Hepatocyte (in vitro differentiated cells): ENCODE measurements around the gene OLA1. TPM values are rescaled to one million over a fixed set of nuclear protein-coding genes. Genes with fewer than 3 reads are reported as not detected.

Experiments used
- DNase-seq: peaks from one replicate; pipeline ENCODE4 v3.0.0-alpha.2; 2016; ENCODE audit warnings: low spot score
- H2AFZ ChIP-seq: fragments of 200-600 bp; sonication (generic); 2 replicates; pipeline ENCODE4 v1.6.0; 2016; ENCODE audit warnings: antibody characterized with exemption, mild to moderate bottlenecking
- H3K27ac ChIP-seq: fragments of 200-600 bp; sonication (generic); 2 replicates; pipeline ENCODE4 v1.5.1; 2016; ENCODE audit warnings: mild to moderate bottlenecking
- H3K27me3 ChIP-seq: fragments of 200-600 bp; sonication (generic); 2 replicates; pipeline ENCODE4 v1.6.1; 2016
- H3K36me3 ChIP-seq: fragments of 200-600 bp; sonication (generic); replicated peaks from 2 replicates; pipeline ENCODE4 v1.5.1; 2016; ENCODE audit warnings: low read depth; ENCODE audit not compliant: insufficient read depth
- H3K4me1 ChIP-seq: fragments of 200-600 bp; sonication (generic); 2 replicates; pipeline ENCODE4 v1.5.1; 2016; ENCODE audit warnings: mild to moderate bottlenecking, moderate library complexity; ENCODE audit not compliant: insufficient read depth
- H3K4me2 ChIP-seq: fragments of 200-600 bp; sonication (generic); 2 replicates; pipeline ENCODE4 v1.6.0; 2016
- H3K4me3 ChIP-seq: fragments of 200-600 bp; sonication (generic); 2 replicates; pipeline ENCODE4 v1.5.1; 2016; ENCODE audit warnings: mild to moderate bottlenecking
- H3K79me2 ChIP-seq: fragments of 200-600 bp; sonication (generic); 2 replicates; pipeline ENCODE4 v1.6.0; 2017; ENCODE audit warnings: mild to moderate bottlenecking
- H3K9me2 ChIP-seq: fragments of 200-600 bp; sonication (generic); replicated peaks from 2 replicates; pipeline ENCODE4 v1.6.0; 2017; ENCODE audit warnings: mild to moderate bottlenecking; ENCODE audit not compliant: insufficient read depth
- H3K9me3 ChIP-seq: fragments of 200-600 bp; sonication (generic); 2 replicates; pipeline ENCODE4 v1.5.1; 2016; ENCODE audit warnings: low read depth, mild to moderate bottlenecking
- H4K20me1 ChIP-seq: fragments of 200-600 bp; sonication (generic); 2 replicates; pipeline ENCODE4 v1.6.0; 2016; ENCODE audit warnings: mild to moderate bottlenecking; ENCODE audit not compliant: insufficient read depth, poor library complexity, severe bottlenecking
- EZH2 ChIP-seq: fragments of 200-600 bp; sonication (generic); IDR thresholded peaks from 2 replicates; pipeline ENCODE4 v1.6.1; 2016; ENCODE audit warnings: antibody characterized with exemption, mild to moderate bottlenecking, borderline replicate concordance
- EZH2phosphoT487 ChIP-seq: fragments of 200-600 bp; sonication (generic); IDR thresholded peaks from one replicate; pipeline ENCODE4 v1.6.1; 2018; ENCODE audit warnings: antibody characterized with exemption, mild to moderate bottlenecking, low read depth, moderate library complexity; ENCODE audit not compliant: unreplicated experiment, severe bottlenecking
- WGBS: methylation state at CpG from one replicate; pipeline ENCODE4 v1.1.6; 2016; ENCODE audit warnings: low lambda C conversion rate; ENCODE audit errors: missing lambda C conversion rate; 5-methylcytosine and 5-hydroxymethylcytosine counted together
- polyA plus RNA-seq: library from polyadenylated mRNA; unstranded; fragments of >200 nt; fragmentation: Nextera tagmentation; extraction: Ambion mirVana; gene quantifications from 2 replicates; pipeline ENCODE4 v1.2.1, GENCODE V29; 2016
- total RNA-seq: library from RNA; depleted of rRNA; stranded (reverse); fragments of >200 nt; gene quantifications from 2 replicates; pipeline ENCODE4 v1.2.3, GENCODE V29; 2014
- TF ChIP-seq, protein P1 (sequence below): fragments of 200-600 bp; sonication (generic); IDR thresholded peaks from 2 replicates; pipeline ENCODE4 v1.5.1; 2016; ENCODE audit warnings: antibody characterized with exemption, mild to moderate bottlenecking; ENCODE audit not compliant: poor library complexity

The OLA1 gene
- total and polyA plus RNA-seq, 2 experiments from 2014 or later = 89.3 to 89.6 TPM

DNA sequence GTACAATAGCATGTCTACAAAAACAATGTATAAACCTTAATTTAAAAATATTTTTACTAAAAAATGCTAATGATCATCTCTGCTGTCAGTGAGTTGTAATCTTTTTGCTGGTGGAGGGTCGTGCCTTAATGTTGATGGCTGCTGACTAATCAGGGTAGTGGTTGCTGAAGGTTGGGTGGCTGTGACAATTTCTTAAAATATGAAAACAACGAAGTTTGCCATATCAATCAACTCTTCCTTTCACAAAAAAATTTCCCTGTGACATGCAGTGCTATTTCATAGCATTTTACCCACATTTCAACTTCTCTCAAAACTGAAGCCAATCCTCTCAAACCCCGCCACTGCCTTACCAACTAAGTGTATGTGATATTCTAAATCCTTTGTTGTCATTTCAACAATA is 112.4 kb downstream of the OLA1 start:
- Histone ChIP-seq H3K4me3 (no peak overlapping the region), H3K27ac (no peak overlapping the region), H4K20me1 (no peaks in the 10 kb centered on the region), H3K9me2 (no peaks in the 10 kb centered on the region), H3K9me3 (no peaks in the 10 kb centered on the region), H3K27me3 (no peaks in the 10 kb centered on the region), H2AFZ (no peak overlapping the region), H3K4me1 (no peaks in the 10 kb centered on the region), H3K36me3 (no peaks in the 10 kb centered on the region), H3K4me2 (no peak overlapping the region), H3K79me2 (no peaks in the 10 kb centered on the region)
- no peak for DNase-seq
- TF ChIP-seq EZH2 = no peak
- TF ChIP-seq EZH2phosphoT487 = no peak
- TF ChIP-seq, protein P1, sequence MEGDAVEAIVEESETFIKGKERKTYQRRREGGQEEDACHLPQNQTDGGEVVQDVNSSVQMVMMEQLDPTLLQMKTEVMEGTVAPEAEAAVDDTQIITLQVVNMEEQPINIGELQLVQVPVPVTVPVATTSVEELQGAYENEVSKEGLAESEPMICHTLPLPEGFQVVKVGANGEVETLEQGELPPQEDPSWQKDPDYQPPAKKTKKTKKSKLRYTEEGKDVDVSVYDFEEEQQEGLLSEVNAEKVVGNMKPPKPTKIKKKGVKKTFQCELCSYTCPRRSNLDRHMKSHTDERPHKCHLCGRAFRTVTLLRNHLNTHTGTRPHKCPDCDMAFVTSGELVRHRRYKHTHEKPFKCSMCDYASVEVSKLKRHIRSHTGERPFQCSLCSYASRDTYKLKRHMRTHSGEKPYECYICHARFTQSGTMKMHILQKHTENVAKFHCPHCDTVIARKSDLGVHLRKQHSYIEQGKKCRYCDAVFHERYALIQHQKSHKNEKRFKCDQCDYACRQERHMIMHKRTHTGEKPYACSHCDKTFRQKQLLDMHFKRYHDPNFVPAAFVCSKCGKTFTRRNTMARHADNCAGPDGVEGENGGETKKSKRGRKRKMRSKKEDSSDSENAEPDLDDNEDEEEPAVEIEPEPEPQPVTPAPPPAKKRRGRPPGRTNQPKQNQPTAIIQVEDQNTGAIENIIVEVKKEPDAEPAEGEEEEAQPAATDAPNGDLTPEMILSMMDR = no peak
- 96% methylated on average over 3 of the region's 3 CpGs for WGBS

DNA sequence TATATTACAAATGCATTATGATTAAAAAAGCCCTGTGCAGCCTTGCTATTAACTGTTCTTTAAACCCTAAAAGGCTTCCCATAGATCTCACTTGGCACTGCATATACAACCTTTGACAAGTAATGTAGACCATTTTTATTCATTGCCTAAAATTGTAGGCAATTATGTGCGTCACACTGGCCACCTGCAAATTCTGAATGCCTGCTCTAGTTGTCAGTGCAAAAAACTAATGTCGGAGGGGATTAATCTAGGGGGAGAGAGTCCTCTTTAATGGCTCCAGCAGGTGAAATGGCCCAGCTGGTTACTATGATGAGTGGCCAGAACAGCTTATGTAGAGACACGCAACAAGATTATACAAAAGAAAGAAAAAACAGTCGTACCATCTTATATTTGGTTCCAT is 123.2 kb downstream of the OLA1 start:
- H3K4me1 ChIP-seq = no peaks in the 10 kb centered on the region
- H3K27me3 ChIP-seq = no peaks in the 10 kb centered on the region
- H2AFZ ChIP-seq = no peak overlapping the region
- 81% methylated on average over 4 of the region's 4 CpGs for WGBS
- H3K9me3 ChIP-seq = no peaks in the 10 kb centered on the region
- DNase-seq = no peak
- TF ChIP-seq EZH2phosphoT487 = no peak
- no peak for TF ChIP-seq EZH2
- TF ChIP-seq, protein P1 = no peak
- H4K20me1 ChIP-seq = no peaks in the 10 kb centered on the region
- H3K4me3 ChIP-seq = no peak overlapping the region
- no peaks in the 10 kb centered on the region for H3K36me3 ChIP-seq
- H3K27ac ChIP-seq = no peak overlapping the region
- no peak overlapping the region for H3K4me2 ChIP-seq
- no peaks in the 10 kb centered on the region for H3K9me2 ChIP-seq
- H3K79me2 ChIP-seq = no peaks in the 10 kb centered on the region

DNA sequence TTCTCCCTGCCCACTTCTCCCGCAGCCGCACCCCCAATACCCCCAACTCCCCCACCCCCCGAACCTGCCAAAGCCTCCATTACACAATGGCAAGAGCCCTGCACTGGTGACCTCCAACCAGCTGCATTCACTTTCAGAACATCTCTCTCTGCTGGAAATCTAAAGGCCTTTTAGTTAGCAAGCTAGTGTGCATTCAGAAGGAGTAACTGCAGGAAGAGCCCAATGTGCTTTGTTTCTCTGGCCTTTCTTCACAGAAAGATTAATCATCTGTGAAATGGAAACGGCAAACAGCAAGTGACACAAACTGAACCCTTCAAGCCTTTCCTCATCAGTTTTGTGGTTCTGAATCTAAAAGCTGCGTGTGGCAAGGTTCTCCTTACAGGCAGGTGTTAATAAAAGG is 124.2 kb downstream of the OLA1 start:
- Histone ChIP-seq H3K79me2 (no peaks in the 10 kb centered on the region), H3K36me3 (no peaks in the 10 kb centered on the region), H3K4me3 (no peak overlapping the region), H3K9me2 (no peaks in the 10 kb centered on the region), H3K4me2 (no peak overlapping the region), H2AFZ (no peak overlapping the region), H3K4me1 (no peaks in the 10 kb centered on the region), H4K20me1 (no peaks in the 10 kb centered on the region), H3K27ac (no peak overlapping the region), H3K9me3 (no peaks in the 10 kb centered on the region), H3K27me3 (no peaks in the 10 kb centered on the region)
- WGBS = 68% methylated on average over 5 of the region's 5 CpGs
- DNase-seq = no peak
- TF ChIP-seq, protein P1 = no peak

DNA sequence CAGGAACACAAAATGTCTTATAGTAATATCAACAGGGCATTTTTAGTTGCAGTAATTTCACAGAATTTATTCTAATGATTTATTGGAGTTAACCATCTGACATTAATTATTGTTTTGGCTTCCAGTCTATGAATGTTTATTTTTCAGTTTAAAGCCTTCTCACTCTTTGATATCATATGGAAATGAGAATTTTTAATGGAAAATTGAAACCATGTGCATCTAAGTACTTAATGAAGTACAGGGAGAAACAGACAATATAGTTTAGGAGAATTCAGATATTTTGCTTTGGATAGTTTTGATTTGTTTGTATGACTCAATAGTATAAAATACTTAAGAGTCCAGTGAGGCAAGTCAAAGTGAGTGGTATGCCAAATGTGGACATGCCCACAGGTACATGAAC is 126.1 kb downstream of the OLA1 start:
- Histone ChIP-seq H3K4me1 (no peaks in the 10 kb centered on the region), H3K9me2 (no peaks in the 10 kb centered on the region), H3K27me3 (no peaks in the 10 kb centered on the region), H3K36me3 (no peaks in the 10 kb centered on the region), H3K27ac (no peak overlapping the region), H3K79me2 (no peaks in the 10 kb centered on the region), H3K9me3 (no peaks in the 10 kb centered on the region), H2AFZ (no peak overlapping the region), H4K20me1 (no peaks in the 10 kb centered on the region), H3K4me2 (no peak overlapping the region), H3K4me3 (no peak overlapping the region)
- no peak for DNase-seq
- TF ChIP-seq, protein P1 = no peak
- TF ChIP-seq EZH2 (no peak), EZH2phosphoT487 (no peak)
